ENCODE results near the gene CELSR2. TPM values are rescaled to one million over a fixed set of nuclear protein-coding genes. Genes with fewer than 3 reads are reported as not detected.

The CELSR2 gene
- total and polyA plus RNA-seq, 10 donors = 0.20 to 2.9 (median 1.1) TPM

DNA sequence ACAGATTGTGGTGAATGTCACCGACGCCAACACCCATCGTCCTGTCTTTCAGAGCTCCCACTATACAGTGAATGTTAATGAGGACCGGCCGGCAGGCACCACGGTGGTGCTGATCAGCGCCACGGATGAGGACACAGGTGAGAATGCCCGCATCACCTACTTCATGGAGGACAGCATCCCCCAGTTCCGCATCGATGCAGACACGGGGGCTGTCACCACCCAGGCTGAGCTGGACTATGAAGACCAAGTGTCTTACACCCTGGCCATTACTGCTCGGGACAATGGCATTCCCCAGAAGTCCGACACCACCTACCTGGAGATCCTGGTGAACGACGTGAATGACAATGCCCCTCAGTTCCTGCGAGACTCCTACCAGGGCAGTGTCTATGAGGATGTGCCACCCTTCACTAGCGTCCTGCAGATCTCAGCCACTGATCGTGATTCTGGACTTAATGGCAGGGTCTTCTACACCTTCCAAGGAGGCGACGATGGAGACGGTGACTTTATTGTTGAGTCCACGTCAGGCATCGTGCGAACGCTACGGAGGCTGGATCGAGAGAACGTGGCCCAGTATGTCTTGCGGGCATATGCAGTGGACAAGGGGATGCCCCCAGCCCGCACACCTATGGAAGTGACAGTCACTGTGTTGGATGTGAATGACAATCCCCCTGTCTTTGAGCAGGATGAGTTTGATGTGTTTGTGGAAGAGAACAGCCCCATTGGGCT is 3.0 kb downstream of the CELSR2 start:
- Histone ChIP-seq H3K9me3 (no peaks in the 10 kb centered on the region), H3K4me3 (no peak overlapping the region), H3K4me1 (peaks cover 0 to 41% (median 26%) of the 10 kb centered on the region in 6 donors), H3K27me3 (replicated peaks in 1 of 7) (peaks cover 0 to 48% (median 7%) of the 10 kb centered on the region in 7 donors), H3K27ac (no peak overlapping the region), H3K36me3 (no peaks in the 10 kb centered on the region)
- intact Hi-C loops (cut with DNase I; ENCODE audit: low total_unique reads) = no loop called here
- DNase-seq = no peak
- TF ChIP-seq, protein P1, sequence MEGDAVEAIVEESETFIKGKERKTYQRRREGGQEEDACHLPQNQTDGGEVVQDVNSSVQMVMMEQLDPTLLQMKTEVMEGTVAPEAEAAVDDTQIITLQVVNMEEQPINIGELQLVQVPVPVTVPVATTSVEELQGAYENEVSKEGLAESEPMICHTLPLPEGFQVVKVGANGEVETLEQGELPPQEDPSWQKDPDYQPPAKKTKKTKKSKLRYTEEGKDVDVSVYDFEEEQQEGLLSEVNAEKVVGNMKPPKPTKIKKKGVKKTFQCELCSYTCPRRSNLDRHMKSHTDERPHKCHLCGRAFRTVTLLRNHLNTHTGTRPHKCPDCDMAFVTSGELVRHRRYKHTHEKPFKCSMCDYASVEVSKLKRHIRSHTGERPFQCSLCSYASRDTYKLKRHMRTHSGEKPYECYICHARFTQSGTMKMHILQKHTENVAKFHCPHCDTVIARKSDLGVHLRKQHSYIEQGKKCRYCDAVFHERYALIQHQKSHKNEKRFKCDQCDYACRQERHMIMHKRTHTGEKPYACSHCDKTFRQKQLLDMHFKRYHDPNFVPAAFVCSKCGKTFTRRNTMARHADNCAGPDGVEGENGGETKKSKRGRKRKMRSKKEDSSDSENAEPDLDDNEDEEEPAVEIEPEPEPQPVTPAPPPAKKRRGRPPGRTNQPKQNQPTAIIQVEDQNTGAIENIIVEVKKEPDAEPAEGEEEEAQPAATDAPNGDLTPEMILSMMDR (IDR thresholded peaks at IDR 0.05 in 8 of 11, conservative IDR thresholded peaks at IDR 0.05 in 3 of 11) = no peak
- TF ChIP-seq POLR2A (IDR thresholded peaks at IDR 0.05) (no peak), POLR2AphosphoS5 (IDR thresholded peaks at IDR 0.05) (no peak)
- 94 to 97% (median 96%) methylated on average over 29 to 31 of the region's 31 CpGs for WGBS, 5 donors

DNA sequence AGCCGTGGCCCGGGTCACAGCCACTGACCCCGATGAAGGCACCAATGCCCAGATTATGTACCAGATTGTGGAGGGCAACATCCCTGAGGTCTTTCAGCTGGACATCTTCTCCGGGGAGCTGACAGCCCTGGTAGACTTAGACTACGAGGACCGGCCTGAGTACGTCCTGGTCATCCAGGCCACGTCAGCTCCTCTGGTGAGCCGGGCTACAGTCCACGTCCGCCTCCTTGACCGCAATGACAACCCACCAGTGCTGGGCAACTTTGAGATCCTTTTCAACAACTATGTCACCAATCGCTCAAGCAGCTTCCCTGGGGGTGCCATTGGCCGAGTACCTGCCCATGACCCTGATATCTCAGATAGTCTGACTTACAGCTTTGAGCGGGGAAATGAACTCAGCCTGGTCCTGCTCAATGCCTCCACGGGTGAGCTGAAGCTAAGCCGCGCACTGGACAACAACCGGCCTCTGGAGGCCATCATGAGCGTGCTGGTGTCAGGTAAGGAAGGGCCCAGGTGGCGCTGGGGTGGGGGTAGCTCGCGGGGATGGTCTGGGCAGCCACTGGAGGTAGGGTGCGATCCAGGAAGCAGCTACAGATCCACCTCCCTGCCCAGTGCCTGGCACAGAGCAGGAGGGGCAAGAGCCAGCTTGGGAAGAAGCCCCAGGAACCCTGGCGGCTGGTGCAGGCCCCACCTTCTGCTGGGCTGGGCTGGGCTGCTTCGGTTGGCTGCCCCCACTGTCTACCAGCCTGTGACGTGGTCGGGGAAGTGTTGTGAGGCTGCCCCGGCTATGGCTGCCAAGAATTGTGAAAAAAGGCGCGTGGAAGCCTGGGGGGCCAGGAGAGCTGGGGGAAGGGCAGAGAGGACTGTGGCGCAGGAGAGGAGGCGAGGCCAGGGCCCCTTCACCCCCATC is 3.8 kb downstream of the CELSR2 start:
- peaks cover 0 to 40% (median 7%) of the 10 kb centered on the region in 7 donors for H3K27me3 ChIP-seq (replicated peaks in 1 of 7)
- intact Hi-C loops (cut with DNase I; ENCODE audit: low total_unique reads) = no loop called here
- DNase-seq = peak; percentile 73
- no peaks in the 10 kb centered on the region for H3K9me3 ChIP-seq
- no peaks in the 10 kb centered on the region for H3K36me3 ChIP-seq
- WGBS, 5 donors = 80 to 91% (median 85%) methylated on average over 21 to 33 of the region's 33 CpGs
- H3K4me1 ChIP-seq = peaks cover 0 to 41% (median 26%) of the 10 kb centered on the region in 6 donors
- TF ChIP-seq POLR2A (IDR thresholded peaks at IDR 0.05) = no peak
- TF ChIP-seq, protein P1 (IDR thresholded peaks at IDR 0.05 in 8 of 11, conservative IDR thresholded peaks at IDR 0.05 in 3 of 11) = no peak
- no peak for TF ChIP-seq POLR2AphosphoS5 (IDR thresholded peaks at IDR 0.05)
- no peak overlapping the region for H3K4me3 ChIP-seq
- peak overlapping the region in 2 of 8 donors; percentile 55 to 65 for H3K27ac ChIP-seq

DNA sequence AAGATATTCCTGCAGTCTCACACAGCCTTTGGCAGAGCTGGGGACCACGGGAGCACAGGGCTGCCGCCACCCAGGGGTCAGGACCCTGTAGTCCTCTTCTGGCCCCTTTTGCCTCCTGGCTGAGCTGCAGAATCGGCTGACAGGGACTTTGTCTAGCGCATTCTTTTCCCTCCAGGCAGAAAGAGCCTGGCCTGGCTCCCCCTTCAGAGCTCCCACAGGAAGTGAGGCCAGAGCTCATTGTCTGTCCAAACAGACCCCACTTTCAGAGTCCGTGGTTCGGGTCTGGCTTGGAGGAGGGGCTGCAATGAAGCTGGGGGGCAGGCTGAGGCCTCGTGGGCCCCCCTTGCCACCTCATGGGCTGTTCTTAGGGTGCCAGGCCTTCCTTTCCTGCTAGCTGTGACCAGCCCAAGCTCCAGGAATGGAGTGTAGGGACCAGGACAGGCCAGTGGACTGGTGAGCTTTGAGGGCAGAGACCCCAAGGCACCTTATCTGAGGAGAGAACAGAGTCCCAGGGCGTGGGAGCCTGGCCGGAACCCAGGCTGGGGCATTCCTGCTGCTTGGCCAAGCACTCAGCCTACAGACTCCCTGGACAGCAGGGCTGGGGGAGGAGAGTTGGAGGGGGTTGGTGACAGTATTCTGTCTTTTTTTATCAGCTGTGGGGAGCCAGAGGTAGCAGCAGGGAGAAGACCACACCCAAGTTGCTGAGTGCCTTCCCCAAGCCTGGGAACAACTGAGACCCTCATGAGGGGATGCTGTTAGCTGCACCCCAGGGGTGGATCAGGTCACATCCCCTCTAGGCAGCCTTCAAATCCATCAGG is 4.7 kb downstream of the CELSR2 start:
- TF ChIP-seq POLR2A (IDR thresholded peaks at IDR 0.05) (no peak), POLR2AphosphoS5 (IDR thresholded peaks at IDR 0.05) (no peak)
- TF ChIP-seq, protein P1 (IDR thresholded peaks at IDR 0.05 in 8 of 11, conservative IDR thresholded peaks at IDR 0.05 in 3 of 11) = no peak
- intact Hi-C loops (cut with DNase I; ENCODE audit: low total_unique reads) = no loop called here
- H3K9me3 ChIP-seq = no peaks in the 10 kb centered on the region
- peaks cover 0 to 38% (median 23%) of the 10 kb centered on the region in 6 donors for H3K4me1 ChIP-seq
- WGBS, 5 donors = 46 to 68% (median 62%) methylated on average over 7 to 9 of the region's 9 CpGs
- peak; percentile 57 for DNase-seq
- peaks cover 0 to 32% (median 7%) of the 10 kb centered on the region in 7 donors for H3K27me3 ChIP-seq (replicated peaks in 1 of 7)
- H3K4me3 ChIP-seq = no peak overlapping the region
- no peaks in the 10 kb centered on the region for H3K36me3 ChIP-seq
- H3K27ac ChIP-seq = peak overlapping the region in 4 of 8 donors; percentile 5 to 65 (median 30)

Data from spleen (tissue), 11 donors.